GM21367 (cell line): ENCODE results near the gene TUFT1.
"Not testable (repeated sequence)": the region's sequence is repeated elsewhere in the genome, so short reads cannot be mapped to it uniquely, and the experiment has no call there.

Experiments
- ATAC-seq: cut with Tn5 transposase; IDR thresholded peaks from one replicate; pipeline ENCODE4 v1.9.1; 2021; ENCODE audit not compliant: unreplicated experiment

Gene TUFT1

DNA sequence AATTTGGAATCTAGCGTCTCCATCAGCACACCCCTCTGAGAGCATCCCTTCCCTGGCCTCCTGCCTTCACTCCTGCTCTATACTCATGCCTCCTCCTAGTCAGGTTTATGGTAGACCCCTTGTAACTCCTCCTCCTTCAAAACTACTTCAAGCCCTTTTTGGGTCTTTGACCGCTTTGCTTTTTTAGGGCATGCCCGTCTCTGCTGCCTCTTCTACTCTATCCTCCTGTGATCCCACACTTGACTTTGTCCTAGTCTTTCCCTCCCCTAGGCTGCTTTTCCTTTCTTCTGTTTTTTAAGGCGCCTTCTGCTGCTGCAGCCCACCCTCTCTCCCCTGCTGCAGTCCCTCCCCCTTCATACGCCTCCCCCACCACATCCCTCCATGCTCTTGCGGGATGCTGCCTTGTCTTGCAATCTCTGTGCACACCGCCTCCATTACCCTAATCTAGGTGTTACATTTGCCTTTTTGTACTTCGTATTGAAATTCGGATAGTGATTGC lies 73.2 kb downstream of the TUFT1 start:
- ATAC-seq: no peak

DNA sequence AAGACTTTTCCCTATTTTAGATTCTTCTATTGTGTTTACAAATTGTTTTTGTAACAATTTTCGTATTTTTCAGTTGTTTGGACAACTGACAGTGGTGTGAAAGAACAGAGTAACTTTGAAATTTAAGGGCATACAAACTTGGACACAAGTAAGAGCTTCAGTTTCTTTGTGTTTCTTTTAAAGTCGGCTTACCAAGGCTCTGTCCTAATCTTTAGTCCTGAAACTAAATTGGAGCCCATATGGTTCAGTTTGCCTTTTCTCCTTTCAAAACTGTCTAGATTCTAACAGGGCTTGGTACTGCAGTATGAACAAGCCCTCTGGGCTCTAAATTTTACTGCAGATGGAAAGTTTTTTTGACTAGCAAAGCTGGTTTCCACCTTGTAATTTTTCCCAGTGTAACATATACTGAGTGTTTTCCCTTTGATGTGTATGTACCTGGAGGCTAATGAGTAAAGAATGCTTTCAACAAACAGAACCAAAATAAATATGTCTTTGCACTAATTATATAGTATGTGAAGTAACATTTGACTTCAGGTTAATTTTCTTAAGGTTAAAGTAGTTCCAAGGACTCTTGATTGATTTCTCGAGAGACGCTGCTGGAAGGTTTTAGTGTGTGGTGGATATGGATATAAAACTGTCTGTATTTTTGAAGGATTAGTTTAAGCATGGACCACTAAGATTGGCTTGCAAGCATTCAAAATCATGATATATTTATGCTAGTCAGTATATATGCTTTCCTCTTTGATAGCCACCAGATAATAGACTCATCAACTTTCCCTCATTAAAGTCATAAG lies 75.8 kb downstream of the TUFT1 start:
- ATAC-seq: no peak

- ATAC-seq: no peak
These were observed 76.4 kb downstream of the TUFT1 start for GRCh38 chr1:151616505-151616849.

DNA sequence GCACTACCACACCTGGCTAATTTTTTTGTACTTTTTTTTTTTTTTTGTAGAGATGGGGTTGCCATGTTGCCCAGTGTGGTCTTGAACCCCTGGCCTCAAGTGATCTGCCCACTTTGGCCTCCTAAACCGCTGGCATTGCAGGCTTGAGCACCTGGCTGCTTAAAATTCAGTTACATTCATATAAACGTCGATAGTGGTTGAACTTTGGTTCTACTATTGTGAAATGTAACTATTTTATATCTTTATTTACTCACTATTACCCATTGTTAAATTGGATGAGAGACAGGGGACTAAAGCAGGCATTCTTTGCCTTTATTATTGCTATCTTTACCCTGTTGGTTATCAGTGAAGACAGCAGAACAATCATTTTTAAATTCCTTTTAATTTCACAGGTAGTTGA lies 77.9 kb downstream of the TUFT1 start:
- no peak for ATAC-seq

- ATAC-seq: no peak
These were observed 78.4 kb downstream of the TUFT1 start for GRCh38 chr1:151618470-151618869.

GRCh38 chr1:151618996-151619395 lies 78.9 kb downstream of the TUFT1 start:
- not testable (repeated sequence) for ATAC-seq

DNA sequence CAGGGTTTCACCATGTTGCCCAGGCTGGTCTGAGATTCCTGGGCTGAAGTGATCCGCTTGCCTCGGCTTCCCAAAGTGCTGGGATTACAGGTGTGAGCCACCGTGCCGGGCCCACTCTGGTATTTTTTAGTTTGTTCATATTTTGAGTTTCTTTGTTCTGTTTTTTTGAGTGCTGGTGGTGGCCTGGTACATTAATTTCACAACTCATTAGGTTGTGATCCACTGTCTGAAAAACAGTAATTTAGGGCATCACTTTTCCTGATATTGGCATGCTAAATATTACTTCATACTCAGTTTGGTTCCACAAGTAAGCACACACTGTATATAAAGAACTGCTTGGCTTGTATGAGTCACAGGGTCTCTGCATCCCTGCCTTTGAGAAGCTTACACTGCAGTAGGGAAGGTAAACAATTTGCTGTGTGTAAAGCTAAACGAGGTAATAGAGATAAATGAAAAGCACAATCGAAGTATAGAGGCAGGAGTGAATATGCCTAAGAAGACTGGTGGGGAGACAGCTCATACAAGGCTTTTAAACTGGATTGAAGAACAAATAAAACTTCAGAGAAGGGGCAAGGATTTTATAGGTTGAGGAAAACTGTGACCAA lies 79.5 kb downstream of the TUFT1 start:
- ATAC-seq: no peak

GRCh38 chr1:151620286-151620685 lies 80.2 kb downstream of the TUFT1 start:
- ATAC-seq: no peak

DNA sequence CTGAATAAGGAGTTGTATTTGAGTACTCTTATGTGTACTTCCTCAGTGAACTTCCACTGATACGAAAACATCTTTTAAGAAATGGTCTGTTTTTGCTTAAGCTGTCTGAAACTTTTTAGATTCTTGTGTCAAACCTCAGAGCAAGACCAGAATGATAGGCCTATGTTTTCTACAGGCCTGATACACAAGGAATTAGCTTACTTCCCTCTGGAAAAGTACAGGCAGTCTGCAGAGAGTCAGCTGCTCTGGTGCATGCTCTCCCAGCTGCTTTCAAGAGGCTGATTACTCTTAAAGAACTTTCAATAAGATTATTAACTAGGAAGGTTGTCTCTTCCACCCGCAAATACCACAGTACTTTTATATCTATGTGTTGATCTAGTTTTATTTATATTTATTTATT lies 81.2 kb downstream of the TUFT1 start:
- ATAC-seq: no peak

- no peak for ATAC-seq
These were observed 84.7 kb downstream of the TUFT1 start for GRCh38 chr1:151624783-151625182.

DNA sequence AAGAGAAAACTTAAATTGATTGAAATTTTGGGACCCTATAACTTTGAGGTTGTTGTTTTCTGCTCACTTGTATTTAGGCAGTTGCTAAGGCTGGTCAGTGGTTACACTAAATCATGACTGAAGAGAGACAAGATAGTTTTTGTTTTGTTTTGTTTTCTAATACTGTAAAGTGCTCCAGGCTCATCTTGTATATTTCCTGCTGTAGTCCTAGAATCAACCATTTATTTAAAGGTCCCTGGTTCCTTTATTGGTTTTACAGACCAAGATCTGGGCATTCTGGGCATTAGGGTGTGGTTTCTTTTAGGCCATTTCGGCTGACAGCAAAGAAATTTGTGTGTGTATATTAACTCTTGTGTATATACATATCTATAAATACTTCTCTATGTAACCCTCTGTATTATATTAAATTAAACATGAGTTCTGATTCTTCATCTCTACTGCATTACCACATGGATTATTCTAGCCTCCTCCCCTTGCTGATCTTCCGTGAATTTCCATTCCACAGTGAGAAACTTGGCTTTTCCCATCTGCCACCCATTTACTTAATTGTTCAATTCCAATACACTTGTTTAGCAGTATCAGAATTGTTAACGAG lies 86.7 kb downstream of the TUFT1 start:
- ATAC-seq: no peak

DNA sequence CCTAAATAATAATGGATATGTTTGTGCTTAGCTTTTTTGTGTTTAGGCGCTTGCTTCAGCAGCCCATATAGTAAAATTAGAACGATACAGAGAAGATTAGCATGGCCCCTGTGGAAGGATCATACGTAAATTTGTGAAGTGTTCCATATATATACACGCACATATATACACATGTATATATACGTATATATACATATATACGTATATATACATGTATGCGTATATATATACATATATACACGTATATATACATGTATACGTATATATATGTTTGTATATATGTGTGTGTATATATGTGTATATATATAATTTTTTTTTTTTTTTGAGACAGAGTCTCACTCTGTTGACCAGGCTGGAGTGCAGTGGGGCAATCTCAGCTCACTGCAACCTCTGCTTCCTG lies 89.2 kb downstream of the TUFT1 start:
- ATAC-seq: no peak
